ENCODE results near the gene DPAGT1. TPM values are rescaled to one million over a fixed set of nuclear protein-coding genes. Genes with fewer than 3 reads are reported as not detected.

The DPAGT1 gene
- total RNA-seq, 2 donors from 2014 or later: 57.6 to 85.7 TPM

DNA sequence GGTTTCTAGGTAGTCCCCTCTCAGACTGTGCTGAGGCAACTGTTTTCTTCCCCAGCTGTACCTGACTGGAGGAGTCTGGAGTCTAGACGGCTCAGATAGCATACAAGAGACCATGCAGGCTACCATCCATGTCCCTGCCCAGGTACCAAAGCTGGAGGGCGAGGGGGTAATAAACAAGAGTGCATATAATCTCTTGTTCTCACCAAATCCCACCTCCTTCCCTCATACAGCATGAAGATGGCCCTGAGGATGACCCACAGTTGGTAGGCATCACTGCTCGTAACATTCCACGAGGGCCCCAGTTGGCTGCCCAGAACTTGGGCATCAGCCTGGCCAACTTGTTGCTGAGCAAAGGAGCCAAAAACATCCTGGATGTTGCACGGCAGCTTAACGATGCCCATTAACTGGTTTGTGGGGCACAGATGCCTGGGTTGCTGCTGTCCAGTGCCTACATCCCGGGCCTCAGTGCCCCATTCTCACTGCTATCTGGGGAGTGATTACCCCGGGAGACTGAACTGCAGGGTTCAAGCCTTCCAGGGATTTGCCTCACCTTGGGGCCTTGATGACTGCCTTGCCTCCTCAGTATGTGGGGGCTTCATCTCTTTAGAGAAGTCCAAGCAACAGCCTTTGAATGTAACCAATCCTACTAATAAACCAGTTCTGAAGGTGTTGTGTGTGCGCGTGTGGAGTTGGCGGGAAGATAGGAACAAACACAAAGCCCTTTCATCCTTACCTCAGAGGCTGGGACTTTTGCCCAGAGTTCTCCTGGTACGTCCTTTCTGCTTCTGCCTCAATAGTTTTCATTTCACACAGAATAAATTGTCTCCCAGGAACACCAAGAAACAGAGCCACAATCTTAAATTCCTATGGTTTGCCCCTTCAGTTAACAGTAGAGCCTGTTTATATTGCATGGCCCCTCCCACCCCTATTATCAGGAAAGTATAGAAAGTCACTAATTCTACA lies 8.5 kb downstream of the DPAGT1 start:
- no peak for ATAC-seq (replicated peaks)
- Mint-ChIP-seq H3K27ac (peak overlapping the region; percentile 86), H3K4me1 (peaks cover 13% of the 10 kb centered on the region), H3K9me3 (no peaks in the 10 kb centered on the region), H3K4me3 (peak overlapping the region; percentile 93), H3K36me3 (ENCODE audit: low read depth) (peaks cover 72% of the 10 kb centered on the region), H3K27me3 (no peaks in the 10 kb centered on the region)

GRCh38 chr11:119091966-119092879 lies 9.4 kb downstream of the DPAGT1 start:
- H3K27me3 Mint-ChIP-seq: no peaks in the 10 kb centered on the region
- no peak for ATAC-seq (replicated peaks)
- peaks cover 62% of the 10 kb centered on the region for H3K36me3 Mint-ChIP-seq (ENCODE audit: low read depth)
- no peaks in the 10 kb centered on the region for H3K9me3 Mint-ChIP-seq
- H3K4me3 Mint-ChIP-seq: peak overlapping the region; percentile 93
- H3K27ac Mint-ChIP-seq: no peak overlapping the region
- H3K4me1 Mint-ChIP-seq: peaks cover 11% of the 10 kb centered on the region

- no peak overlapping the region for H3K4me3 Mint-ChIP-seq
- peaks cover 11% of the 10 kb centered on the region for H3K4me1 Mint-ChIP-seq
- peaks cover 52% of the 10 kb centered on the region for H3K36me3 Mint-ChIP-seq (ENCODE audit: low read depth)
- no peak for ATAC-seq (replicated peaks)
- no peaks in the 10 kb centered on the region for H3K9me3 Mint-ChIP-seq
- no peaks in the 10 kb centered on the region for H3K27me3 Mint-ChIP-seq
- no peak overlapping the region for H3K27ac Mint-ChIP-seq
Observed at GRCh38 chr11:119091178-119091577, 10.5 kb downstream of the DPAGT1 start.

- ATAC-seq (replicated peaks): no peak
- Mint-ChIP-seq H3K36me3 (ENCODE audit: low read depth) (peaks cover 37% of the 10 kb centered on the region), H3K27ac (no peak overlapping the region), H3K9me3 (no peaks in the 10 kb centered on the region), H3K4me1 (peaks cover 11% of the 10 kb centered on the region), H3K27me3 (no peaks in the 10 kb centered on the region), H3K4me3 (no peak overlapping the region)
Observed at GRCh38 chr11:119089319-119089718, 12.3 kb downstream of the DPAGT1 start.

DNA sequence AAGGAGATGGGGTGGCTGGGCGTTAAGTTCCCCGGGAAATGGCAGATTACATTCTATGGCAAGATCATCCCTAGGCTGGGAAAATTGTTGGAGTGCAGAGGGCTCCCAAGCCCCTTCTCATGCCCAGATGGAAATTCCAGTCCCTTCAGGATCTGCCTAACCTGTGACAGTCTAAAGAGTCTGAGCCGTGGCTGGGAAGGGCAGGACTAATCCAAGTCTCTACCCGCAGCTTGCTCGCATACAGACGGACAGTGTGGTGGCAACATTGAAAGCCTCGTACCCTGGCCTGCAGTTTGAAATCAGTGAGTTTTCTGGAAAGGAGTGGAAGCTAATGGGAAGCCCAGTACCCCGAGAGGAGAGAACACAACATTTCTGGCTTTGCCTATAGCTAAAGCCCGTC lies 13.2 kb downstream of the DPAGT1 start:
- no peak overlapping the region for H3K4me3 Mint-ChIP-seq
- no peaks in the 10 kb centered on the region for H3K27me3 Mint-ChIP-seq
- peaks cover 8% of the 10 kb centered on the region for H3K4me1 Mint-ChIP-seq
- H3K9me3 Mint-ChIP-seq: no peaks in the 10 kb centered on the region
- H3K27ac Mint-ChIP-seq: no peak overlapping the region
- H3K36me3 Mint-ChIP-seq (ENCODE audit: low read depth): peaks cover 28% of the 10 kb centered on the region
- ATAC-seq (replicated peaks): no peak

- Mint-ChIP-seq H3K36me3 (ENCODE audit: low read depth) (peaks cover 21% of the 10 kb centered on the region), H3K4me3 (no peak overlapping the region), H3K27ac (no peak overlapping the region), H3K27me3 (no peaks in the 10 kb centered on the region), H3K4me1 (peaks cover 6% of the 10 kb centered on the region), H3K9me3 (no peaks in the 10 kb centered on the region)
- no peak for ATAC-seq (replicated peaks)
Observed at GRCh38 chr11:119087747-119088241, 13.9 kb downstream of the DPAGT1 start.

- Mint-ChIP-seq H3K4me1 (peaks cover under 1% of the 10 kb centered on the region), H3K4me3 (no peak overlapping the region), H3K27ac (no peak overlapping the region), H3K36me3 (ENCODE audit: low read depth) (peaks cover 20% of the 10 kb centered on the region), H3K9me3 (no peaks in the 10 kb centered on the region), H3K27me3 (no peaks in the 10 kb centered on the region)
- no peak for ATAC-seq (replicated peaks)
Observed at GRCh38 chr11:119087123-119087522, 14.5 kb downstream of the DPAGT1 start.

- H3K9me3 Mint-ChIP-seq: no peaks in the 10 kb centered on the region
- ATAC-seq (replicated peaks): peak; percentile 39
- no peaks in the 10 kb centered on the region for H3K27me3 Mint-ChIP-seq
- H3K4me1 Mint-ChIP-seq: no peaks in the 10 kb centered on the region
- H3K36me3 Mint-ChIP-seq (ENCODE audit: low read depth): peaks cover 31% of the 10 kb centered on the region
- peak overlapping the region; percentile 93 for H3K27ac Mint-ChIP-seq
- H3K4me3 Mint-ChIP-seq: peak overlapping the region; percentile 96
Observed at GRCh38 chr11:119085437-119085847, 16.2 kb downstream of the DPAGT1 start.

GRCh38 chr11:119084663-119085436 lies 16.8 kb downstream of the DPAGT1 start, which contains the start of gene HMBS:
HMBS (plus strand) TSS chr11:119084881; CDS start chr11:119085034, 153 bp downstream.
- Mint-ChIP-seq H3K4me3 (peak within 1 kb of the TSS; percentile 96), H3K27me3 (no peaks in the 10 kb centered on the region), H3K27ac (peak within 1 kb of the TSS; percentile 93), H3K4me1 (no peaks in the 10 kb centered on the region), H3K9me3 (no peaks in the 10 kb centered on the region), H3K36me3 (ENCODE audit: low read depth) (peaks cover 31% of the 10 kb centered on the region)
- ATAC-seq (replicated peaks): peak; percentile 95

- Mint-ChIP-seq H3K9me3 (no peaks in the 10 kb centered on the region), H3K27ac (peak overlapping the region; percentile 20), H3K4me1 (no peaks in the 10 kb centered on the region), H3K36me3 (ENCODE audit: low read depth) (peaks cover 59% of the 10 kb centered on the region), H3K27me3 (no peaks in the 10 kb centered on the region), H3K4me3 (no peak overlapping the region)
- ATAC-seq (replicated peaks): no peak
Observed at GRCh38 chr11:119081682-119082260, 19.9 kb downstream of the DPAGT1 start.

GRCh38 chr11:119078675-119079420 lies 22.8 kb downstream of the DPAGT1 start:
- H3K27ac Mint-ChIP-seq: no peak overlapping the region
- H3K4me3 Mint-ChIP-seq: no peak overlapping the region
- no peaks in the 10 kb centered on the region for H3K4me1 Mint-ChIP-seq
- no peaks in the 10 kb centered on the region for H3K27me3 Mint-ChIP-seq
- peaks cover 83% of the 10 kb centered on the region for H3K36me3 Mint-ChIP-seq (ENCODE audit: low read depth)
- no peaks in the 10 kb centered on the region for H3K9me3 Mint-ChIP-seq
- no peak for ATAC-seq (replicated peaks)

- Mint-ChIP-seq H3K4me3 (no peak overlapping the region), H3K27ac (no peak overlapping the region), H3K36me3 (ENCODE audit: low read depth) (peaks cover 93% of the 10 kb centered on the region), H3K4me1 (peaks cover 2% of the 10 kb centered on the region), H3K9me3 (no peaks in the 10 kb centered on the region), H3K27me3 (no peaks in the 10 kb centered on the region)
- ATAC-seq (replicated peaks): no peak
Observed at GRCh38 chr11:119077839-119078238, 23.8 kb downstream of the DPAGT1 start.

Measured in activated T-helper 17 cell treated with anti-CD3 and anti-CD28 coated beads, Interleukin-2, amount 50 U/mL, for 72 hours (primary cell).